ENCODE data around the gene DCTN2.
A peak's percentile ranks its signal among the peaks of the same experiment; 100 is the strongest.
"Not testable (repeated sequence)": the region's sequence is repeated elsewhere in the genome, so short reads cannot be mapped to it uniquely, and the experiment has no call there.

Gene DCTN2

GRCh38 chr12:57522011-57522886 is 24.7 kb downstream of the DCTN2 start, which contains the start of gene MBD6:
MBD6 (plus strand) TSS chr12:57522824; CDS start chr12:57524304, 1,480 bp downstream.
- H3K4me3 ChIP-seq (ENCODE audit: low read depth, low read length) = peak within 1 kb of the TSS; percentile 79
- peak; percentile 95 for DNase-seq (ENCODE audit: low read depth)
- TF ChIP-seq CTCF (conservative IDR thresholded peaks at IDR 0.05; ENCODE audit: low read depth, low read length) = no peak

- TF ChIP-seq CTCF (conservative IDR thresholded peaks at IDR 0.05; ENCODE audit: low read depth, low read length) = no peak
- H3K4me3 ChIP-seq (ENCODE audit: low read depth, low read length) = no peak overlapping the region
- DNase-seq (ENCODE audit: low read depth) = peak; percentile 72
Observed at GRCh38 chr12:57521525-57522010, 25.4 kb downstream of the DCTN2 start.

- peak within 1 kb of the TSS; percentile 92 for H3K4me3 ChIP-seq (ENCODE audit: low read depth, low read length)
- TF ChIP-seq CTCF (conservative IDR thresholded peaks at IDR 0.05; ENCODE audit: low read depth, low read length) = no peak
- peak; percentile 99 for DNase-seq (ENCODE audit: low read depth)
Observed at GRCh38 chr12:57520053-57520818, 26.8 kb downstream of the DCTN2 start, which contains the start of gene DDIT3. DDIT3 (minus strand) TSS chr12:57520514; CDS start chr12:57517406, 3,108 bp downstream.

- DNase-seq (ENCODE audit: low read depth) = no peak
- no peak for TF ChIP-seq CTCF (conservative IDR thresholded peaks at IDR 0.05; ENCODE audit: low read depth, low read length)
- H3K4me3 ChIP-seq (ENCODE audit: low read depth, low read length) = peak overlapping the region; percentile 92
Observed at GRCh38 chr12:57519796-57520052, 27.3 kb downstream of the DCTN2 start.

GRCh38 chr12:57518920-57519795 is 27.8 kb downstream of the DCTN2 start:
- no peak for TF ChIP-seq CTCF (conservative IDR thresholded peaks at IDR 0.05; ENCODE audit: low read depth, low read length)
- peak; percentile 62 for DNase-seq (ENCODE audit: low read depth)
- peak overlapping the region; percentile 92 for H3K4me3 ChIP-seq (ENCODE audit: low read depth, low read length)

- TF ChIP-seq CTCF (conservative IDR thresholded peaks at IDR 0.05; ENCODE audit: low read depth, low read length) = no peak
- peak overlapping the region; percentile 92 for H3K4me3 ChIP-seq (ENCODE audit: low read depth, low read length)
- DNase-seq (ENCODE audit: low read depth) = peak; percentile 22
Observed at GRCh38 chr12:57518176-57518919, 28.6 kb downstream of the DCTN2 start.

- DNase-seq (ENCODE audit: low read depth) = not testable (repeated sequence)
- H3K4me3 ChIP-seq (ENCODE audit: low read depth, low read length) = peak overlapping the region; percentile 92
Observed at GRCh38 chr12:57517718-57518117, 29.3 kb downstream of the DCTN2 start.

Data from choroid plexus epithelial cell (primary cell).